ENCODE measurements around the gene KRTAP17-1. TPM values are rescaled to one million over a fixed set of nuclear protein-coding genes. Genes with fewer than 3 reads are reported as not detected.

The KRTAP17-1 gene
- total RNA-seq, 1 donor from 2014 or later: not detected

DNA sequence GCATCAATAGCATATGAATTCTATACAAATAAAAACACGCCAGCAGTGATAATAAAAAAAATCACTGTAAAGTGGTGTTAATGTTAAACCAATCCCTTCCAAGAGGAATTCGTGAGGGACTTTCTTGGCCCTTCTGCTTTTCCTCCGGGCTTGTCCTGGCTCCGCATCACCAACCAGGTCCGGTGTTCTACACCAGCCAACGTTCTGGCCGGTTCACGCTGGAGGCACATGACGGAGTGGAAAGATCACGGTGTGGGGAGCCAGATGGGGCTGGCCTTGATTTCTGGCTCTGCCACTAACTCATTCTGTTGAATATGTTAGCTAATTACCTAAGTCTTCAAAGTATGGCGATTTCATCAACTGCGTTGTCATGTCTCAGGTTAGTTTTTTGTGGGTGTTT lies 11.4 kb downstream of the KRTAP17-1 start:
- Histone ChIP-seq H3K9me3 (no peaks in the 10 kb centered on the region), H3K4me1 (peaks cover 11% of the 10 kb centered on the region), H3K36me3 (no peaks in the 10 kb centered on the region), H3K4me3 (no peak overlapping the region), H3K27me3 (ENCODE audit: low read depth) (peaks cover 8% of the 10 kb centered on the region), H3K27ac (no peak overlapping the region)
- ATAC-seq: no peak
- DNase-seq: no peak
- TF ChIP-seq, protein P1, sequence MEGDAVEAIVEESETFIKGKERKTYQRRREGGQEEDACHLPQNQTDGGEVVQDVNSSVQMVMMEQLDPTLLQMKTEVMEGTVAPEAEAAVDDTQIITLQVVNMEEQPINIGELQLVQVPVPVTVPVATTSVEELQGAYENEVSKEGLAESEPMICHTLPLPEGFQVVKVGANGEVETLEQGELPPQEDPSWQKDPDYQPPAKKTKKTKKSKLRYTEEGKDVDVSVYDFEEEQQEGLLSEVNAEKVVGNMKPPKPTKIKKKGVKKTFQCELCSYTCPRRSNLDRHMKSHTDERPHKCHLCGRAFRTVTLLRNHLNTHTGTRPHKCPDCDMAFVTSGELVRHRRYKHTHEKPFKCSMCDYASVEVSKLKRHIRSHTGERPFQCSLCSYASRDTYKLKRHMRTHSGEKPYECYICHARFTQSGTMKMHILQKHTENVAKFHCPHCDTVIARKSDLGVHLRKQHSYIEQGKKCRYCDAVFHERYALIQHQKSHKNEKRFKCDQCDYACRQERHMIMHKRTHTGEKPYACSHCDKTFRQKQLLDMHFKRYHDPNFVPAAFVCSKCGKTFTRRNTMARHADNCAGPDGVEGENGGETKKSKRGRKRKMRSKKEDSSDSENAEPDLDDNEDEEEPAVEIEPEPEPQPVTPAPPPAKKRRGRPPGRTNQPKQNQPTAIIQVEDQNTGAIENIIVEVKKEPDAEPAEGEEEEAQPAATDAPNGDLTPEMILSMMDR (IDR thresholded peaks at IDR 0.05): no peak
- intact Hi-C loops (cut with DNase I): no loop called here

- intact Hi-C loops (cut with DNase I): no loop called here
- peaks cover 3% of the 10 kb centered on the region for H3K27me3 ChIP-seq (ENCODE audit: low read depth)
- DNase-seq (no peak), ATAC-seq (no peak)
- H3K36me3 ChIP-seq: no peaks in the 10 kb centered on the region
- no peak overlapping the region for H3K4me3 ChIP-seq
- no peak overlapping the region for H3K27ac ChIP-seq
- peaks cover 2% of the 10 kb centered on the region for H3K4me1 ChIP-seq
- TF ChIP-seq, protein P1 (IDR thresholded peaks at IDR 0.05): no peak
- no peaks in the 10 kb centered on the region for H3K9me3 ChIP-seq
These were observed 12.5 kb downstream of the KRTAP17-1 start for GRCh38 chr17:41302981-41303380.

- Histone ChIP-seq H3K27me3 (ENCODE audit: low read depth) (no peaks in the 10 kb centered on the region), H3K4me3 (no peak within 1 kb of the TSS), H3K36me3 (no peaks in the 10 kb centered on the region), H3K27ac (no peak within 1 kb of the TSS), H3K4me1 (no peaks in the 10 kb centered on the region), H3K9me3 (no peaks in the 10 kb centered on the region)
- ATAC-seq: no peak
- no peak for DNase-seq
- TF ChIP-seq, protein P1 (IDR thresholded peaks at IDR 0.05): no peak
- intact Hi-C loops (cut with DNase I): no loop called here
These were observed 13.3 kb downstream of the KRTAP17-1 start, which contains the start of gene KRTAP29-1 for GRCh38 chr17:41301916-41302901. Gene KRTAP29-1, minus strand, starts transcription at chr17:41302851. Its CDS starts 0 bp downstream, at chr17:41302851.

- Histone ChIP-seq H3K36me3 (no peaks in the 10 kb centered on the region), H3K4me1 (no peaks in the 10 kb centered on the region), H3K4me3 (no peak overlapping the region), H3K27ac (no peak overlapping the region), H3K27me3 (ENCODE audit: low read depth) (no peaks in the 10 kb centered on the region), H3K9me3 (no peaks in the 10 kb centered on the region)
- intact Hi-C loops (cut with DNase I): no loop called here
- TF ChIP-seq, protein P1 (IDR thresholded peaks at IDR 0.05): no peak
- ATAC-seq (no peak), DNase-seq (no peak)
These were observed 14.2 kb downstream of the KRTAP17-1 start for GRCh38 chr17:41301204-41301790.

DNA sequence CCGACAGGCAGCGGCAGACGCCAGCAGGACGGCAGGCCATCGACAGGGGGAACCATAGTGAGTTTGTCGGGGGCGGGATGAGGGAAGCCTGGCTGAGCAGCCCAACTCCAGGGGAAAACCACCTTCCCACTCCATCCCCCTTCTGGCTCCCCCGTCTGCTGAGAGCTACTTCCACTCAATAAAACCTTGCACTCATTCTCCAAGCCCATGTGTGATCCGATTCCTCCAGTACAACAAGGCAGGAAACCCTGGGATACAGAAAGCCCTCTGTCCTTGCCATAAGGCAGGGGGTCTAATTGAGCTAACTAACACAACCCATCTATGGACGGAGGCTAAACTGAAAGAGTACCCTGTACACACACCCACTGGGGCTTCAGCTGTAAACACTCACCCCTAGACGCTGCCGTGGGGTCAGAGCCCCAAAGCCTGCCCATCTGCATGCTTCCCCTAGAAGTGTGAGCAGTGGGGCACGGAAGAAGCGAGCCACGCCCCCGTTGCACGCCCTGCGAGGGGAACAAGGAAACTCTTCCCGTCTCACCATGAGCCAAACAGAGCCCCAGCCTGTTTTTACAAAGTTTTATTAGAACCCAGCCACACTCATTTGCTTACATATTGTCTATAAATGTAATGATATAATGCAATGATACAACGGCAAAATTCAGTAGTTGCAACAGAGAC lies 16.9 kb downstream of the KRTAP17-1 start:
- ATAC-seq (no peak), DNase-seq (no peak)
- intact Hi-C loops (cut with DNase I): no loop called here
- H3K27ac ChIP-seq: no peak overlapping the region
- H3K27me3 ChIP-seq (ENCODE audit: low read depth): no peaks in the 10 kb centered on the region
- H3K9me3 ChIP-seq: no peaks in the 10 kb centered on the region
- no peak overlapping the region for H3K4me3 ChIP-seq
- H3K4me1 ChIP-seq: no peaks in the 10 kb centered on the region
- no peaks in the 10 kb centered on the region for H3K36me3 ChIP-seq
- TF ChIP-seq, protein P1 (IDR thresholded peaks at IDR 0.05): no peak
